GM12873 (cell line): Measurements from ENCODE around the gene TMEM260.

Experiments
- TF ChIP-seq, protein P1 (sequence below): IDR thresholded peaks from 2 replicates; pipeline ENCODE4 v1.5.1; 2012; ENCODE audit warnings: low read depth, mild to moderate bottlenecking, moderate library complexity, low read length, control low read depth; ENCODE audit not compliant: insufficient read depth; ENCODE audit errors: missing control alignments

Gene TMEM260

DNA sequence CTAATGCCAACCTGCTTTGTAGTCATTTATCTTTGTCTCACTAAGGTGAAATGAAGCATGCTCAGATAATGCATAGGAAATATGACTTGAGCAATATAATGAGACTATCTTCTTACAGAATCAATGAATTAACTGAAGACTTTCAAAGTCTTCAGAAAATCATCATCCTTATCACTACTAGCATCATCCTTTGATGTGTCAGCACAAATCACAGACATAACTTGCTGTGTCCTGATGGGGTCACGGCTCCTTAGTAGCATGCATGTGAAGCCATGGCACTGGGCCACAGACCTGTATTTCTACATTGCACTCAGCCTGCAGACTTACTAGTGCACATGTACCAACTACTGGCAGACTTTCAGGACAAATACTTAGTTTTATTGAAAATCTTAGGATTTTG, 18.9 kb downstream of the TMEM260 start:
- TF ChIP-seq, protein P1, sequence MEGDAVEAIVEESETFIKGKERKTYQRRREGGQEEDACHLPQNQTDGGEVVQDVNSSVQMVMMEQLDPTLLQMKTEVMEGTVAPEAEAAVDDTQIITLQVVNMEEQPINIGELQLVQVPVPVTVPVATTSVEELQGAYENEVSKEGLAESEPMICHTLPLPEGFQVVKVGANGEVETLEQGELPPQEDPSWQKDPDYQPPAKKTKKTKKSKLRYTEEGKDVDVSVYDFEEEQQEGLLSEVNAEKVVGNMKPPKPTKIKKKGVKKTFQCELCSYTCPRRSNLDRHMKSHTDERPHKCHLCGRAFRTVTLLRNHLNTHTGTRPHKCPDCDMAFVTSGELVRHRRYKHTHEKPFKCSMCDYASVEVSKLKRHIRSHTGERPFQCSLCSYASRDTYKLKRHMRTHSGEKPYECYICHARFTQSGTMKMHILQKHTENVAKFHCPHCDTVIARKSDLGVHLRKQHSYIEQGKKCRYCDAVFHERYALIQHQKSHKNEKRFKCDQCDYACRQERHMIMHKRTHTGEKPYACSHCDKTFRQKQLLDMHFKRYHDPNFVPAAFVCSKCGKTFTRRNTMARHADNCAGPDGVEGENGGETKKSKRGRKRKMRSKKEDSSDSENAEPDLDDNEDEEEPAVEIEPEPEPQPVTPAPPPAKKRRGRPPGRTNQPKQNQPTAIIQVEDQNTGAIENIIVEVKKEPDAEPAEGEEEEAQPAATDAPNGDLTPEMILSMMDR: no peak

DNA sequence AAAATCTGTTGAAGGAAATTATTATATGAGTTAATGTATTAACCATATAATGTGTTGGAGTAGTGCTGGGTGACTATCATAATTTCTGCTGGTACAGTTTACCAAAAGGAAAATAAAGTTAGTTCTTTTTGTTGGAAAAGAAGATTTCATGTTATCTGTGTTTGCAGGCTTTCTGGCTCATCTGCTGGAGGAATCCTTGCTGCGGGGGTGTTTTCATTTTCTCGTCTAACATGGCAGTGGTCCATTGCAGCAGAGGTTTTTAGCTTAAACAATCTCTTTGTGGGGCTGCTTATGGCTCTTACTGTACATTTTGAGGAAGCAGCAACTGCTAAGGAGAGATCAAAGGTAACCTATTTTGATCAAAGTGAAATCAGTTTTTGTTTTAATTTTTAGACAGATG, 24.1 kb downstream of the TMEM260 start:
- TF ChIP-seq, protein P1: no peak

DNA sequence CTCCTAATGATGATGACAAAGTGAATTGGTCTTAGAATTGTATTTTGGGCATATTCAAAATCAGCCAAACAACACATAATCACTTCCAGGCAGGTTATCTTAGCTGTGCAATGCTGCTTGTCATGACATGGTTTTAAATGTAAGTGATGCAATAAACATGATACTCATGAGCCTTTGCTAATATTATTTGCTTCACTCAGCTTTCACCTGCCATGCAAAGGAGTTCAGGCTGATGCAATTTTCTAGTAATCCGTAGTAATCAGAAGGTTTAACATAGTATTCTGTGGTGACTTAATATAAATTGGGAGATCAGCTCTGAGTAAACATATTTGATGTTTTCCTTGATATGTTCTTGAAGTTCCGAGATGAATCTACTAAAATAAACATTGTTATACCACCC, 29.1 kb downstream of the TMEM260 start:
- TF ChIP-seq, protein P1: no peak

DNA sequence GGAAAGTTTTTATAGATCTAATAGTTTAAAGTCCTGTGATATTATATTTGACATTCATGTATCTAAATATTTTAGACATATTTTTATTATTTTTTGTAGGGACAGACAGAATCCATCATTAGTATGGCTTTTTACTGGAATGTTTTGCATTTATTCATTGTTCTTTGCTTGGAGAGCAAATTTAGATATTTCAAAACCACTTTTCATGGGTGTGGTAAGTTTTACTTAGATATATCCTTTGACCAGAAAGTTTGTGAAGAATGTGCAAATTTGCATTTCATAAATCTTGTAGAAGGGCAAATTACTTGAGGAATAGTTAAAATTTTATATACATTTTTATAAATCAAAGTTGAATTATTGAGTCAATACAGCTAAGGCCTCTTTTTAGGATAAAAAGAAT, 37.5 kb downstream of the TMEM260 start:
- TF ChIP-seq, protein P1: no peak

DNA sequence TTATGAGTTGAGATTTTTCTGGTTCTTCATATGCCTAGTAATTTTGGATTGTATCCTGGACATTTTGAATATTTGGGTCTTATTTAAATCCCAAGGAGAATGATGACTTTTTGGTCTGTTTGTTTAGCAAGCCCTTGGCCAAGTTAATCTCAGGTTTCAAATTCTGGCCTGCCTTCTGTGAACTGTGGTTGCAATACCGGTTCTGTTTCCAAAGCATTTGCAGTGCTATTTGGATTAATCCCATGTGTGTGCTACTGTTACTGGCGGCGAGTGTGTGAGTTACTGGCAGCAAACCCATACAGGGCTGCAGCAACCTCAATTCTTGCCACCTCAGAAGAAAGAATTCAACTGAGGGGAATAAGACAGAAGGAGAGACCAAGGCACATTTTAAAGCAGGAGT, 51.1 kb downstream of the TMEM260 start:
- TF ChIP-seq, protein P1: no peak

DNA sequence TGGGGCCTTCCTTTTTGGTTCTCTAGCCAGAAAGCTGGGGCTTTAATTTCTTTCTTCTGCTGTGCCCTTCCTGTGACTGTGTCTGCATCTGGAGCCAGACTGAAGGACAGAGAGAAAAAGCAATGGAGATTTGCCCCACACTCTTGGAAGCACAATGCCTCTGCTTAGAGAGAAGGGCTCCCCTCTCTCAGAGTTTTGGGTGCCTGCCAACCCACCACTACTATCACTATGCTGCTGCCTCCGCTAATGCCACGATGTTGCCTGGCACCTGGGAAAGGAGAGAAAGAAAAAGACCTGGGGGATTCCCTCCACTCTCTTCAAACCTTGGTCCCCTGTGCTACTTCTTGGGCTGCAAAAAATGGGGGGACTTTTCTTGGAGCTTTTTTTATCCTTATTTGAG, 52.6 kb downstream of the TMEM260 start:
- TF ChIP-seq, protein P1: no peak

DNA sequence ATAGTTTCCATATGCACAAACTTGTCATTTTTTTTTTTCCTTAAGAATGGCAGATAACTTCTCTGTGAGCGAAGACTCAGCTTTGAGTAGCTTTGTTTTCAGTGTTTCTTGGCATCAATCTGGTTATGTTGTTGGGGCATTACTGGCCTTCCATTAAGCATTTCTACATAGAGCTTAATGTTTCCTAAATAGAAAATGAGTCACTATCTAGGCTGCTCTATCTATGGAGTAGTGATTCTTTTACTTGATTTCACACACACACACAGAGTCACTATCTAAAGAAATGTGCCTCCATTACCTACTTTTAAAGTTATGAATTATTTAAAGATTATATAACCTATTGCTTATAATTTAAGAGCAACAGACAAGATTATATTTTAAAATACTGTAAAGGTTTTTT, 53.9 kb downstream of the TMEM260 start:
- TF ChIP-seq, protein P1: no peak

DNA sequence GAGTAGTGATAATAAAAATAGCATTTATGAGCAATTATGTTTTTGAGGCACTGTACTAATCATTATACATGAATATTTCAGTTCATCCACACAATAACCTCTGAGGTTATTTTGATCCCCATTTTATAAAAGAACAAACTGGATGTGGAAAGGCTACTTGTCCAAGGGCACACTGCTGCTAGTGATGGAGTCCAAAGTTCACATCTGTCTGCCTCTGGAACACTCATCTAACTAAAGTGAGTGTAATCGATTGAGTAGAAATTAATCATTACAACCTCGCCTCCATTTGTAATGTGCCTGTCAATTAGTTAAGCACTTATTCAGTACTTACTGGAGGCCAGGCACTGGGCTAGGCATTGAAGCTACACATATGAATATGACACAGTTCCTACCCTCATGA, 55.4 kb downstream of the TMEM260 start:
- TF ChIP-seq, protein P1: no peak
